ENCODE data around the gene POPDC2. TPM values are rescaled to one million over a fixed set of nuclear protein-coding genes. Genes with fewer than 3 reads are reported as not detected.

Gene POPDC2
- under 0.01 and 0.37 TPM in 2 replicates for total RNA-seq

GRCh38 chr3:119660474-119661440 is at the start of gene POPDC2:
TSS of gene POPDC2 (minus strand) at chr3:119660589. CDS start at chr3:119660423, 166 bp downstream.

GRCh38 chr3:119702530-119703527 is 42.4 kb upstream of the POPDC2 start, which contains the start of gene CFAP91:
TSS of gene CFAP91 (plus strand) at chr3:119703022. CDS start at chr3:119703099, 77 bp downstream.

GRCh38 chr3:119676771-119677640 is 16.6 kb upstream of the POPDC2 start, which contains the start of gene COX17:
TSS of gene COX17 (minus strand) at chr3:119677406. CDS start at chr3:119677310, 96 bp downstream.

GRCh38 chr3:119597548-119598288 is 62.7 kb downstream of the POPDC2 start, which contains the start of gene PLA1A:
TSS of gene PLA1A (plus strand) at chr3:119597885. CDS start at chr3:119597914, 29 bp downstream.

Other genes starting within 250 kb of the POPDC2 start
- gene TMEM39A, start 197.0 kb downstream of the POPDC2 start, total RNA-seq, result 65.8 and 67.6 TPM in 2 replicates
- 13.5 and 25.9 TPM in 2 replicates for gene POGLUT1, start 191.6 kb downstream of the POPDC2 start, total RNA-seq
- 46.1 and 60.6 TPM in 2 replicates for gene TIMMDC1, start 162.0 kb downstream of the POPDC2 start, total RNA-seq
- 0.14 TPM in 1 of 2 replicates, not detected in the other for gene CD80, start 101.0 kb downstream of the POPDC2 start, total RNA-seq
- gene ADPRH, start 81.1 kb downstream of the POPDC2 start, total RNA-seq, result 1.7 TPM in 2 replicates
- gene PLA1A, start 62.7 kb downstream of the POPDC2 start, total RNA-seq, result 0.83 TPM in 1 of 2 replicates, not detected in the other
- gene COX17, start 16.8 kb upstream of the POPDC2 start, total RNA-seq, result 14.2 and 21.4 TPM in 2 replicates
- 0.14 and 0.18 TPM in 2 replicates for gene CFAP91, start 42.4 kb upstream of the POPDC2 start, total RNA-seq
- not detected in 2 replicates for gene NR1I2, start 121.5 kb upstream of the POPDC2 start, total RNA-seq

Data from smooth muscle cell of bladder (primary cell).